Measurements from ENCODE around the gene PPP1R3D. TPM values are rescaled to one million over a fixed set of nuclear protein-coding genes. Genes with fewer than 3 reads are reported as not detected.

The PPP1R3D gene
- total RNA-seq, 1 experiment from 2014 or later, result 7.0 TPM

GRCh38 chr20:59925899-59926298, 14.2 kb downstream of the PPP1R3D start:
- Histone ChIP-seq H3K4me2 (ENCODE audit: low read depth, low read length, poor library complexity, severe bottlenecking) (no peak overlapping the region), H3K27ac (ENCODE audit: low read length) (no peak overlapping the region), H3K9me3 (ENCODE audit: low read length) (no peaks in the 10 kb centered on the region)

DNA sequence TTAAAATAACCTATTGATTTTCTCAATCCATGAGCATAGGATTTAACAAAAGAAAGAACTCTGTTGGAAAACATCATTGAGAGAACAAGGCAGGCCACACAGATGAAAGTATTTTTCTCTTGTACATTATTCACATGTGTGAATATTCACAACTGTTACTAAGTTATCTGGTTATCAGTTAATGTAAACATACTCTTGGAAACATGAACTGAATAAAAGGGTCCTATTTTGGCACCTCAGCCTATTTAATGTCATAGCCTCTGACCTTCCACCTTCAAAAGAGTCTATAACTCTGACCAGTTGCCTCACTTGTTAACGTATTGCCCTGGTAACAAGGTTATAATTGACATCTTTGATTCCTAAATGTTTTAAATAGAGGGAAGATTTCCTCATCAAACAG, 14.7 kb downstream of the PPP1R3D start:
- Histone ChIP-seq H3K4me3 (ENCODE audit: low read length) (no peak overlapping the region), H3K9ac (ENCODE audit: low read length) (no peak overlapping the region), H2AFZ (ENCODE audit: low read length) (no peak overlapping the region), H3K9me3 (ENCODE audit: low read length) (no peaks in the 10 kb centered on the region), H3K27ac (ENCODE audit: low read length) (no peak overlapping the region), H3K9me2 (replicated peaks; ENCODE audit: insufficient read depth, low read length) (no peaks in the 10 kb centered on the region), H3K4me1 (ENCODE audit: low read length) (no peaks in the 10 kb centered on the region), H3K4me2 (ENCODE audit: low read depth, low read length, poor library complexity, severe bottlenecking) (no peak overlapping the region), H3K36me3 (ENCODE audit: insufficient read depth, low read length) (no peaks in the 10 kb centered on the region), H3K79me2 (ENCODE audit: low read length) (no peaks in the 10 kb centered on the region), H4K20me1 (ENCODE audit: insufficient read depth, low read depth, low read length) (no peaks in the 10 kb centered on the region), H3K27me3 (ENCODE audit: low read length) (0 out of 2 replicates have a peak, but pooled peaks cover 2% of the 10 kb centered on the region)
- no peak for DNase-seq

More at GRCh38 chr20:59925899-59926298, 14.2 kb downstream of the PPP1R3D start:
- Histone ChIP-seq H4K20me1 (ENCODE audit: insufficient read depth, low read depth, low read length) (no peaks in the 10 kb centered on the region), H3K9me2 (replicated peaks; ENCODE audit: insufficient read depth, low read length) (no peaks in the 10 kb centered on the region), H3K79me2 (ENCODE audit: low read length) (no peaks in the 10 kb centered on the region), H2AFZ (ENCODE audit: low read length) (no peak overlapping the region), H3K27me3 (ENCODE audit: low read length) (0 out of 2 replicates have a peak, but pooled peaks cover 2% of the 10 kb centered on the region), H3K4me3 (ENCODE audit: low read length) (no peak overlapping the region), H3K36me3 (ENCODE audit: insufficient read depth, low read length) (no peaks in the 10 kb centered on the region), H3K9ac (ENCODE audit: low read length) (no peak overlapping the region), H3K4me1 (ENCODE audit: low read length) (no peaks in the 10 kb centered on the region)
- DNase-seq, result no peak

DNA sequence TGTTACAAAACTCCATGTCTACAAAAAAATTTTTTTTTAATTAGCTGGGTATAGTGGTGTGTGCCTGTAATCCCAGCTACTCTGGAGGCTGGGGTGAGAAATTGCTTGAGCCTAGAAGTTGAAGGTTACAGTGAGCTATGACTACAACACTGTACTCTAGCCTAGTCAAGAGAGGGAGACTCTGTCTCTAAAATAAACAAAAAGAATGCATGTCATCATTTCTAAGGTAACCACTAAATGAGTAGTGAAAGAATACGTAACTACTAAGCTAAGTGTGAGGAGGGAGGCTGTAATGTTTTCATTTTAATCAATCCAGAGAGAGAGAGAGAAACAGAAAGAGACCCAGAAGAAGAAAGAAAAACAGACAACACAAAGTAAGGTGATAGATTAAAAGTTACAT, 16.6 kb downstream of the PPP1R3D start:
- H3K9me3 ChIP-seq (ENCODE audit: low read length), result no peaks in the 10 kb centered on the region
- H3K36me3 ChIP-seq (ENCODE audit: insufficient read depth, low read length), result no peaks in the 10 kb centered on the region
- no peaks in the 10 kb centered on the region for H3K27me3 ChIP-seq (ENCODE audit: low read length)
- no peaks in the 10 kb centered on the region for H3K79me2 ChIP-seq (ENCODE audit: low read length)
- no peak for DNase-seq
- H3K27ac ChIP-seq (ENCODE audit: low read length), result no peak overlapping the region
- no peaks in the 10 kb centered on the region for H3K9me2 ChIP-seq (replicated peaks; ENCODE audit: insufficient read depth, low read length)
- H3K4me1 ChIP-seq (ENCODE audit: low read length), result no peaks in the 10 kb centered on the region
- no peak overlapping the region for H3K4me3 ChIP-seq (ENCODE audit: low read length)
- H2AFZ ChIP-seq (ENCODE audit: low read length), result no peak overlapping the region
- no peak overlapping the region for H3K9ac ChIP-seq (ENCODE audit: low read length)
- no peaks in the 10 kb centered on the region for H4K20me1 ChIP-seq (ENCODE audit: insufficient read depth, low read depth, low read length)
- H3K4me2 ChIP-seq (ENCODE audit: low read depth, low read length, poor library complexity, severe bottlenecking), result no peak overlapping the region

GRCh38 chr20:59920944-59921343, 19.2 kb downstream of the PPP1R3D start:
- no peaks in the 10 kb centered on the region for H3K9me2 ChIP-seq (replicated peaks; ENCODE audit: insufficient read depth, low read length)
- no peak overlapping the region for H3K27ac ChIP-seq (ENCODE audit: low read length)
- no peak overlapping the region for H2AFZ ChIP-seq (ENCODE audit: low read length)
- no peaks in the 10 kb centered on the region for H4K20me1 ChIP-seq (ENCODE audit: insufficient read depth, low read depth, low read length)
- no peaks in the 10 kb centered on the region for H3K36me3 ChIP-seq (ENCODE audit: insufficient read depth, low read length)
- H3K4me1 ChIP-seq (ENCODE audit: low read length), result no peaks in the 10 kb centered on the region
- no peak for DNase-seq
- no peaks in the 10 kb centered on the region for H3K79me2 ChIP-seq (ENCODE audit: low read length)
- no peaks in the 10 kb centered on the region for H3K27me3 ChIP-seq (ENCODE audit: low read length)
- H3K9me3 ChIP-seq (ENCODE audit: low read length), result no peaks in the 10 kb centered on the region
- H3K9ac ChIP-seq (ENCODE audit: low read length), result no peak overlapping the region
- H3K4me3 ChIP-seq (ENCODE audit: low read length), result no peak overlapping the region
- H3K4me2 ChIP-seq (ENCODE audit: low read depth, low read length, poor library complexity, severe bottlenecking), result no peak overlapping the region

DNA sequence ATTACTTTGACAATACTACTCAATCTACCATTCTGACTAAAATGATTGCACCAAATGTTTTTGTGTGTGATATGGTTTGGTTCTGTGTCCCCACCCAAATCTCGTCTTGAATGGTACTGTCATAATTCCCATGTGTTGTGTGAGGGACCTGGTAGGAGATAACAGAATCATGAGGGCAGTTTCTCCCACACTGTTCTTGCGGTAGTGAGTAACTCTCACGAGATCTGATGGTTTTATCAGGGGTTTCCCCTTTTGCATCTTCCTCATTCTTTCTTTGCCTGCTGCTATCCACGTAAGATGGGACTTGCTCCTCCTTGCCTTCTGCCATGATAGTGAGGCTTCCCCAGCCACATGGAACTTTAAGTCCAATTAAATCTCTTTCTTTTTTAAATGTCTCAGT, 27.5 kb downstream of the PPP1R3D start:
- peak; percentile 41 for DNase-seq
- Histone ChIP-seq H3K9me3 (ENCODE audit: low read length) (no peaks in the 10 kb centered on the region), H3K4me2 (ENCODE audit: low read depth, low read length, poor library complexity, severe bottlenecking) (no peak overlapping the region), H3K27ac (ENCODE audit: low read length) (no peak overlapping the region), H3K79me2 (ENCODE audit: low read length) (no peaks in the 10 kb centered on the region), H3K9me2 (replicated peaks; ENCODE audit: insufficient read depth, low read length) (no peaks in the 10 kb centered on the region), H3K36me3 (ENCODE audit: insufficient read depth, low read length) (no peaks in the 10 kb centered on the region), H3K9ac (ENCODE audit: low read length) (no peak overlapping the region), H2AFZ (ENCODE audit: low read length) (no peak overlapping the region), H3K27me3 (ENCODE audit: low read length) (no peaks in the 10 kb centered on the region), H3K4me1 (ENCODE audit: low read length) (peaks cover 5% of the 10 kb centered on the region; the same call in 1 of the 2 replicates), H4K20me1 (ENCODE audit: insufficient read depth, low read depth, low read length) (no peaks in the 10 kb centered on the region), H3K4me3 (ENCODE audit: low read length) (no peak overlapping the region)

GRCh38 chr20:59911041-59911440, 29.1 kb downstream of the PPP1R3D start:
- H3K79me2 ChIP-seq (ENCODE audit: low read length), result no peaks in the 10 kb centered on the region
- no peak overlapping the region for H3K9ac ChIP-seq (ENCODE audit: low read length)
- no peak overlapping the region for H3K4me3 ChIP-seq (ENCODE audit: low read length)
- no peaks in the 10 kb centered on the region for H3K9me3 ChIP-seq (ENCODE audit: low read length)
- H4K20me1 ChIP-seq (ENCODE audit: insufficient read depth, low read depth, low read length), result no peaks in the 10 kb centered on the region
- no peak overlapping the region for H3K4me2 ChIP-seq (ENCODE audit: low read depth, low read length, poor library complexity, severe bottlenecking)
- H3K4me1 ChIP-seq (ENCODE audit: low read length), result peaks cover 5% of the 10 kb centered on the region; the same call in 1 of the 2 replicates
- no peaks in the 10 kb centered on the region for H3K36me3 ChIP-seq (ENCODE audit: insufficient read depth, low read length)
- H3K27me3 ChIP-seq (ENCODE audit: low read length), result no peaks in the 10 kb centered on the region
- H3K27ac ChIP-seq (ENCODE audit: low read length), result no peak overlapping the region
- DNase-seq, result no peak
- no peaks in the 10 kb centered on the region for H3K9me2 ChIP-seq (replicated peaks; ENCODE audit: insufficient read depth, low read length)
- H2AFZ ChIP-seq (ENCODE audit: low read length), result no peak overlapping the region

DNA sequence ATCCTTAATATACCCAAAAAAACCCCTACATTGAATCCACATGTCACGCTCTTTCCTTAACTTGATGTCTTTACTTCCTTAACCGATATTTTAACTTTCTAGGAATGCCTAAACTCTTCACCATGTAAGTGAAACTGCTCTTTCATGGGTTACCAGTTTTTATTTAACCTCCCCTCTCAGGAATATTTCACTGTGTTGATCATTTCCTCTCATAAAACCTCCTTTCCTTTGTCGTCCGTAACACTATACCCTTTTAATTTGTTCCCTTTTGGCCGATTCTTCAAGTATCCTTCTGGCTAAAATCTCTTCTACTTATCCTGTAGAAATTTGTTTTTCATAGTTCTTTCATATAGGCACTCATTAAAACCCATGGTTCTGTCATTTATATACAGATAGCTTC, 31.2 kb downstream of the PPP1R3D start:
- H3K4me3 ChIP-seq (ENCODE audit: low read length), result no peak overlapping the region
- no peak overlapping the region for H3K9ac ChIP-seq (ENCODE audit: low read length)
- H3K4me2 ChIP-seq (ENCODE audit: low read depth, low read length, poor library complexity, severe bottlenecking), result no peak overlapping the region
- H2AFZ ChIP-seq (ENCODE audit: low read length), result no peak overlapping the region
- H3K9me3 ChIP-seq (ENCODE audit: low read length), result no peaks in the 10 kb centered on the region
- DNase-seq, result no peak
- peaks cover 5% of the 10 kb centered on the region; the same call in 1 of the 2 replicates for H3K4me1 ChIP-seq (ENCODE audit: low read length)
- no peaks in the 10 kb centered on the region for H4K20me1 ChIP-seq (ENCODE audit: insufficient read depth, low read depth, low read length)
- no peaks in the 10 kb centered on the region for H3K9me2 ChIP-seq (replicated peaks; ENCODE audit: insufficient read depth, low read length)
- no peaks in the 10 kb centered on the region for H3K27me3 ChIP-seq (ENCODE audit: low read length)
- H3K79me2 ChIP-seq (ENCODE audit: low read length), result no peaks in the 10 kb centered on the region
- H3K36me3 ChIP-seq (ENCODE audit: insufficient read depth, low read length), result no peaks in the 10 kb centered on the region
- H3K27ac ChIP-seq (ENCODE audit: low read length), result no peak overlapping the region

GRCh38 chr20:59903621-59904020, 36.5 kb downstream of the PPP1R3D start:
- no peak overlapping the region for H3K27ac ChIP-seq (ENCODE audit: low read length)
- H3K4me3 ChIP-seq (ENCODE audit: low read length), result no peak overlapping the region
- H3K27me3 ChIP-seq (ENCODE audit: low read length), result no peaks in the 10 kb centered on the region
- no peak overlapping the region for H3K4me2 ChIP-seq (ENCODE audit: low read depth, low read length, poor library complexity, severe bottlenecking)
- H4K20me1 ChIP-seq (ENCODE audit: insufficient read depth, low read depth, low read length), result no peaks in the 10 kb centered on the region
- H3K9me2 ChIP-seq (replicated peaks; ENCODE audit: insufficient read depth, low read length), result no peaks in the 10 kb centered on the region
- H2AFZ ChIP-seq (ENCODE audit: low read length), result no peak overlapping the region
- no peak for DNase-seq
- no peaks in the 10 kb centered on the region for H3K9me3 ChIP-seq (ENCODE audit: low read length)
- H3K9ac ChIP-seq (ENCODE audit: low read length), result no peak overlapping the region
- no peaks in the 10 kb centered on the region for H3K36me3 ChIP-seq (ENCODE audit: insufficient read depth, low read length)
- H3K79me2 ChIP-seq (ENCODE audit: low read length), result no peaks in the 10 kb centered on the region
- H3K4me1 ChIP-seq (ENCODE audit: low read length), result no peaks in the 10 kb centered on the region

DNA sequence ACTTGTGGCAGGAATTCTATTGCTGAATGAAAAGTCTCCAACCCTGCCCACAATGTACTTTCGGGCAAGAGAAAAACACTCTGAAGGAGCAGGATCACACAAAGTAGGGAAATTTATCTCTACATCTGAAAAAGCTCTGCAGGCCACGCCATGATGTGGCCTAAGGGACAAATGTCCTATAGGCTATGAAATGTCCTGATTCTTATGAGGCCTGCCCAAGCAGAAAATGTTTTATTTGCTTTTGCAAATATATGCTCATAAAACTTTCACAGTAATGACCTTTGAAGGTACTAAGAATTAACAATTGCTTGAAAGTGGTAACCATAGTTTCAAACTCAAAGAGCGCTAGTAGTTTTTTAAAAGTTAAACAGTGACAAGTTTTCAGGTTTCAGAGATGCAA, 37.6 kb downstream of the PPP1R3D start:
- no peak overlapping the region for H3K9ac ChIP-seq (ENCODE audit: low read length)
- no peak overlapping the region for H3K27ac ChIP-seq (ENCODE audit: low read length)
- DNase-seq, result no peak
- no peaks in the 10 kb centered on the region for H3K4me1 ChIP-seq (ENCODE audit: low read length)
- H3K36me3 ChIP-seq (ENCODE audit: insufficient read depth, low read length), result no peaks in the 10 kb centered on the region
- no peaks in the 10 kb centered on the region for H4K20me1 ChIP-seq (ENCODE audit: insufficient read depth, low read depth, low read length)
- H3K9me2 ChIP-seq (replicated peaks; ENCODE audit: insufficient read depth, low read length), result no peaks in the 10 kb centered on the region
- no peaks in the 10 kb centered on the region for H3K79me2 ChIP-seq (ENCODE audit: low read length)
- H2AFZ ChIP-seq (ENCODE audit: low read length), result no peak overlapping the region
- no peak overlapping the region for H3K4me3 ChIP-seq (ENCODE audit: low read length)
- H3K9me3 ChIP-seq (ENCODE audit: low read length), result no peaks in the 10 kb centered on the region
- no peak overlapping the region for H3K4me2 ChIP-seq (ENCODE audit: low read depth, low read length, poor library complexity, severe bottlenecking)
- H3K27me3 ChIP-seq (ENCODE audit: low read length), result no peaks in the 10 kb centered on the region

All from Karpas-422 (cell line).